Raji (cell line): ENCODE measurements around the gene POLR2A.

Source experiments
- POLR2A ChIP-seq: IDR thresholded peaks from 2 replicates; pipeline ENCODE4 v1.6.1; 2011; ENCODE audit warnings: low read depth, low read length, control low read depth; ENCODE audit not compliant: insufficient read depth

POLR2A gene

GRCh38 chr17:7490144-7490543, 6.0 kb downstream of the POLR2A start:
- TF ChIP-seq POLR2A = no peak

GRCh38 chr17:7491583-7491982, 7.4 kb downstream of the POLR2A start:
- no peak for TF ChIP-seq POLR2A

GRCh38 chr17:7493941-7494340, 9.8 kb downstream of the POLR2A start:
- no peak for TF ChIP-seq POLR2A

DNA sequence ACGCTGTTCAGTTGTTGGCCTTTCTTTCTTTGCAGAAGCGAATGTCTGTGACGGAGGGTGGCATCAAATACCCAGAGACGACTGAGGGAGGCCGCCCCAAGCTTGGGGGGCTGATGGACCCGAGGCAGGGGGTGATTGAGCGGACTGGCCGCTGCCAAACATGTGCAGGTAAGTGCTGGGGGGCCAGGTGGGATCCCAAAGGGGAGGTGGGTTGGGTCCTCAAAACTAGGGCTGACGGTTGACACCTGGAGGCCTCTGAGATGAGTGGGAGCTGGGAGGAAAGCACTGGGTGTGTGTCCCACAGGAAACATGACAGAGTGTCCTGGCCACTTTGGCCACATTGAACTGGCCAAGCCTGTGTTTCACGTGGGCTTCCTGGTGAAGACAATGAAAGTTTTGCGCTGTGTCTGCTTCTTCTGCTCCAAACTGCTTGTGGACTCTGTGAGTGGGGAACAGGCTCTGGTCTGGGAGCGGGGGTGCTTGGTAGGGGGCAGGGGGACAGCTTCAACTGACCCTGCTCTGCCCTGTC, 11.8 kb downstream of the POLR2A start:
- TF ChIP-seq POLR2A = no peak

- TF ChIP-seq POLR2A = no peak
Observed at GRCh38 chr17:7496470-7497183, 12.5 kb downstream of the POLR2A start.

DNA sequence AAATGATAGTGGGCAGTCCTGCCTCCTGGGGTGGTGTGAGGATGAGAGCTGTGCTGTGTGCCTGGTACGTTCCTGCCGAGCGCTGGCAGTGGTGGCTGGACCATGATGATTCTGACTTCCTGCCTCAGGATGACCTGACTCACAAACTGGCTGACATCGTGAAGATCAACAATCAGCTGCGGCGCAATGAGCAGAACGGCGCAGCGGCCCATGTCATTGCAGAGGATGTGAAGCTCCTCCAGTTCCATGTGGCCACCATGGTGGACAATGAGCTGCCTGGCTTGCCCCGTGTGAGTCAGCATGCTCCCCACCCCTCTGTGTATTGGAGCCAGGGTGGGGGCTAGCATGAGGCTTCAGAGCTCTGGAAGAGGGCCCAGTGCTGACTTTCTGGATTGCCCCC, 13.1 kb downstream of the POLR2A start:
- no peak for TF ChIP-seq POLR2A

DNA sequence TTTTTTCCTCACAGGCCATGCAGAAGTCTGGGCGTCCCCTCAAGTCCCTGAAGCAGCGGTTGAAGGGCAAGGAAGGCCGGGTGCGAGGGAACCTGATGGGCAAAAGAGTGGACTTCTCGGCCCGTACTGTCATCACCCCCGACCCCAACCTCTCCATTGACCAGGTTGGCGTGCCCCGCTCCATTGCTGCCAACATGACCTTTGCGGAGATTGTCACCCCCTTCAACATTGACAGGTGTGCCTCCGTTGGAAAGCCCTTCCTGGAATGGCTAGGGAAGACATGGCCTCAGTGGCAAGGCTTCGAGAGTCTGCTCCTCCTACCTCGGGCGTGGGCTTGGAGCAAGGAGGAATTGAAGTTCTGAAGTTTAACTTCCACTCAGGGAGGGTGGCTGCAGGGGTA, 13.5 kb downstream of the POLR2A start:
- no peak for TF ChIP-seq POLR2A

DNA sequence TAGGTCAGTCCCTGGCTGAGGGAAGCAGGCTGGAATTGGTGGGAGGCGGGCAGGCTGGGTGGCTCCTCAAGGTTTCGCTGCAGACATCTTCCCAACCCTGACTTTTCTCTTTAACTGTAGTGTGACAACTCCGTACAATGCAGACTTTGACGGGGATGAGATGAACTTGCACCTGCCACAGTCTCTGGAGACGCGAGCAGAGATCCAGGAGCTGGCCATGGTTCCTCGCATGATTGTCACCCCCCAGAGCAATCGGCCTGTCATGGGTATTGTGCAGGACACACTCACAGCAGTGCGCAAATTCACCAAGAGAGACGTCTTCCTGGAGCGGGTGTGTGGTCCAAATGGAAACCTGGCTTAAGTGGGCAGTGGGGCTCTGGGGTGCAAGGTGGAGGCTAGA, 15.0 kb downstream of the POLR2A start:
- TF ChIP-seq POLR2A = no peak

DNA sequence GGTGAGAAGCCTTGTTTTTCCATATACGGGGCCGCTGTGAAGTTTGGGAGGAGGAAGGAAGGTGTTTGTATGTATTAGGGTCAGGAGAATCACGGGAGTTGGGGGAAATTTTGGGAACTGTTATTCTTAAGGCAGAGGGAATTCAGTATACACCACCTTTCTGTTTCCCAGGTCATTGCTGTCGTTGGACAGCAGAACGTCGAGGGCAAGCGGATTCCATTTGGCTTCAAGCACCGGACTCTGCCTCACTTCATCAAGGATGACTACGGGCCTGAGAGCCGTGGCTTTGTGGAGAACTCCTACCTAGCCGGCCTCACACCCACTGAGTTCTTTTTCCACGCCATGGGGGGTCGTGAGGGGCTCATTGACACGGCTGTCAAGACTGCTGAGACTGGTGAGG, 17.6 kb downstream of the POLR2A start:
- no peak for TF ChIP-seq POLR2A

DNA sequence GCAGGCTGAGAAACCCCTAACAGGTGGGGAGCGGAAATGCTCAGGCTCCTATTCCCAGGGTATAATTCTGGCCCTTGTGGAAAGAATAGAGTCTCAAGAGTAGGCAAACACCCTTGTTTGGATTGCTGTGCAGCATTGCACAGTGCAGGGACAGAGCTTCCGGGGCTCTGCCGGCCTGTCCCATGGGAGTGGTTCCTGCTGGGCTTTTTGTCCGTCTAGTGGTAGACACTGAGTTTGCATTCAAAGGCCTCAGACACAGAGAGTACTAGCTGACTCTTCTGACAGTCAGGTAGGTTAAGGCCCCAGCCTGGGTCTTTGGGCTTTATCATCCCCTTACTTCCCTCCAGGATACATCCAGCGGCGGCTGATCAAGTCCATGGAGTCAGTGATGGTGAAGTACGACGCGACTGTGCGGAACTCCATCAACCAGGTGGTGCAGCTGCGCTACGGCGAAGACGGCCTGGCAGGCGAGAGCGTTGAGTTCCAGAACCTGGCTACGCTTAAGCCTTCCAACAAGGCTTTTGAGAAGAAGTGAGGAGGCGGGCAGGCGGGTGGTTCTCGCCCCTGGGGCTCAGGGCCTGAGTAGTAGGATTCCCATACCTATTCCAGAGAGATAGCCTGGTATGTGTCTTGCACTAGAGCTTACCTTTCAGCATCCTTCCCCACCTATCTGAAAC, 18.1 kb downstream of the POLR2A start:
- no peak for TF ChIP-seq POLR2A

- no peak for TF ChIP-seq POLR2A
Observed at GRCh38 chr17:7502987-7503386, 18.8 kb downstream of the POLR2A start.

GRCh38 chr17:7503521-7503920, 19.4 kb downstream of the POLR2A start:
- TF ChIP-seq POLR2A = no peak

DNA sequence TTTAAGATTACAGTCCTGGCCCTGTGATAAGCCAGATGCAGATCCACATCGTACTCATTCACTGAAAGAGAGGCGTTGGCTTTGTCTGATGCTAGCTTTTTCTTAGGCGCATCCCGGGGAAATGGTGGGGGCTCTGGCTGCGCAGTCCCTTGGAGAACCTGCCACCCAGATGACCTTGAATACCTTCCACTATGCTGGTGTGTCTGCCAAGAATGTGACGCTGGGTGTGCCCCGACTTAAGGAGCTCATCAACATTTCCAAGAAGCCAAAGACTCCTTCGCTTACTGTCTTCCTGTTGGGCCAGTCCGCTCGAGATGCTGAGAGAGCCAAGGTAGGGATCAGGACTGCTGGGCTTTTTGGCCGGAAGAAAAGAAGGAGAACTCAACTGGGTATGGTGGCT, 24.0 kb downstream of the POLR2A start:
- no peak for TF ChIP-seq POLR2A

- TF ChIP-seq POLR2A = no peak
Observed at GRCh38 chr17:7508846-7509245, 24.7 kb downstream of the POLR2A start.

DNA sequence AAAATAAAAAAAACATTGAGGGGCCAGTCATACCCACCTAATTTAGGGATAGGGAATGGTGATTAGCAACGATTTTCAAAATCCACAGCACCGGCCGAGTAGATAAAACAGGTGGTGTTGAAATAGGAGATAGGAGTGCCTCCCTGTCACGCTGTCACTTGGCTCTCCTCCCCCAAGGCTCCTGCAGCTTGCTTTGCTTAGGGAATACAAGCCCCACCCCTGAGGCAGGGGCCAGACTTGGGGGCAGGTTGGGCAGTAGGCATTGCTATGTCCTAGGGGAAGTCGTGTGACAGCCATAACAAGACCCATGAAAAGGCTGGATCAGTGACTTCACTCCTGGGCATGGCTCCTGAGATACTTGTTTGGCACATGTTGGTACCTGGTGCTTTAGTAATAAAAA, 25.8 kb downstream of the POLR2A start:
- no peak for TF ChIP-seq POLR2A

GRCh38 chr17:7511108-7511507, 26.9 kb downstream of the POLR2A start:
- TF ChIP-seq POLR2A = no peak
